Trophoblast cell (in vitro differentiated cells and primary cell): ENCODE results near the gene TACR3. TPM values are rescaled to one million over a fixed set of nuclear protein-coding genes. Genes with fewer than 3 reads are reported as not detected.

Experiments used
- DNase-seq, 2 donors: peaks; one replicate each; pipeline ENCODE4 v3.0.0-alpha.2; 2016
- H2AFZ ChIP-seq: 2 replicates; pipeline ENCODE4 v1.6.1; 2013; ENCODE audit warnings: low read length, moderate library complexity, mild to moderate bottlenecking; ENCODE audit not compliant: insufficient read depth, poor library complexity
- H2AK5ac ChIP-seq: 2 replicates; pipeline ENCODE4 v1.6.1; 2013; ENCODE audit warnings: mild to moderate bottlenecking, low read length
- H2BK120ac ChIP-seq: 2 replicates; pipeline ENCODE4 v1.6.1; 2013; ENCODE audit warnings: low read length, mild to moderate bottlenecking, moderate library complexity; ENCODE audit not compliant: insufficient read depth, poor library complexity
- H2BK12ac ChIP-seq: 2 replicates; pipeline ENCODE4 v1.6.1; 2013; ENCODE audit warnings: mild to moderate bottlenecking, low read length, moderate library complexity
- H2BK5ac ChIP-seq: 2 replicates; pipeline ENCODE4 v1.6.1; 2013; ENCODE audit warnings: low read length, low read depth, moderate library complexity, mild to moderate bottlenecking; ENCODE audit not compliant: poor library complexity
- H3K14ac ChIP-seq: 2 replicates; pipeline ENCODE4 v1.6.1; 2013; ENCODE audit warnings: mild to moderate bottlenecking, low read length
- H3K18ac ChIP-seq: 2 replicates; pipeline ENCODE4 v1.6.1; 2013; ENCODE audit warnings: mild to moderate bottlenecking, low read length
- H3K23ac ChIP-seq: 2 replicates; pipeline ENCODE4 v1.6.1; 2013; ENCODE audit warnings: low read length
- H3K27ac ChIP-seq: 2 replicates; pipeline ENCODE4 v1.5.1; 2013; ENCODE audit warnings: low read depth, mild to moderate bottlenecking, inconsistent platforms, low read length, moderate library complexity
- H3K27me3 ChIP-seq: 2 replicates; pipeline ENCODE4 v1.6.1; 2013; ENCODE audit warnings: inconsistent platforms, mild to moderate bottlenecking, low read length, moderate library complexity; ENCODE audit not compliant: insufficient read depth
- H3K36me3 ChIP-seq, 2 experiments: 1 replicate in 1 of 2; 2 replicates in 1 of 2; pipeline ENCODE4 v1.6.1; 2013; ENCODE audit warnings: low read length in 2 of 2, mild to moderate bottlenecking in 2 of 2, moderate library complexity in 1 of 2; ENCODE audit not compliant: insufficient read depth in 2 of 2, control insufficient read depth in 1 of 2
- H3K4ac ChIP-seq: 2 replicates; pipeline ENCODE4 v1.6.1; 2013; ENCODE audit warnings: low read depth, mild to moderate bottlenecking, low read length, moderate library complexity
- H3K4me1 ChIP-seq, 2 experiments: 1 replicate in 1 of 2; 2 replicates in 1 of 2; pipeline ENCODE4 v1.6.1; 2013; ENCODE audit warnings: low read length in 2 of 2, mild to moderate bottlenecking in 2 of 2, moderate library complexity in 1 of 2; ENCODE audit not compliant: insufficient read depth in 2 of 2, control insufficient read depth in 1 of 2
- H3K4me2 ChIP-seq: 2 replicates; pipeline ENCODE4 v1.6.1; 2013; ENCODE audit warnings: inconsistent platforms, mild to moderate bottlenecking, low read length, moderate library complexity
- H3K4me3 ChIP-seq: 2 replicates; pipeline ENCODE4 v1.5.1; 2013; ENCODE audit warnings: mild to moderate bottlenecking, low read depth, low read length, inconsistent platforms
- H3K79me1 ChIP-seq: one replicate; pipeline ENCODE4 v1.6.1; 2013; ENCODE audit warnings: low read length
- H3K79me2 ChIP-seq: 2 replicates; pipeline ENCODE4 v1.6.1; 2013; ENCODE audit warnings: low read length, mild to moderate bottlenecking; ENCODE audit not compliant: control insufficient read depth, insufficient read depth, poor library complexity
- H3K9ac ChIP-seq: 2 replicates; pipeline ENCODE4 v1.6.1; 2013; ENCODE audit warnings: mild to moderate bottlenecking, low read length
- H3K9me3 ChIP-seq: 2 replicates; pipeline ENCODE4 v1.6.1; 2013; ENCODE audit warnings: low read depth, mild to moderate bottlenecking, control low read depth, inconsistent platforms, low read length; ENCODE audit not compliant: insufficient read depth
- H4K12ac ChIP-seq: 2 replicates; pipeline ENCODE4 v1.6.1; 2013; ENCODE audit warnings: low read depth, mild to moderate bottlenecking, low read length, moderate library complexity
- H4K8ac ChIP-seq: 2 replicates; pipeline ENCODE4 v1.6.1; 2013; ENCODE audit warnings: low read depth, mild to moderate bottlenecking, low read length, moderate library complexity
- H4K91ac ChIP-seq: one replicate; pipeline ENCODE4 v1.6.1; 2013; ENCODE audit warnings: low read depth, mild to moderate bottlenecking, low read length, moderate library complexity
- WGBS: extraction: QIAGEN DNeasy Blood & Tissue Kit; methylation state at CpG from one replicate; pipeline ENCODE4 v1.1.7; 2013; ENCODE audit warnings: missing lambda C conversion rate; ENCODE audit not compliant: insufficient read length, insufficient coverage; ENCODE audit errors: extremely low coverage; 5-methylcytosine and 5-hydroxymethylcytosine counted together
- polyA plus RNA-seq: library from polyadenylated mRNA; stranded (reverse); fragments of 200-250 nt; gene quantifications from 2 replicates; pipeline ENCODE4 v1.2.3, GENCODE V29; 2013

Gene TACR3
- 0.33 and 0.36 TPM in 2 replicates for polyA plus RNA-seq

GRCh38 chr4:103719830-103720207 is at the start of gene TACR3:
Gene TACR3, minus strand, starts transcription at chr4:103719985. Its CDS starts 310 bp downstream, at chr4:103719675.
- Histone ChIP-seq H3K23ac (no peak within 1 kb of the TSS), H3K4me2 (peak within 1 kb of the TSS; percentile 81), H3K9ac (no peak within 1 kb of the TSS), H3K36me3 (no peaks in the 10 kb centered on the region), H3K4ac (no peak within 1 kb of the TSS), H2BK12ac (no peak within 1 kb of the TSS), H3K9me3 (no peaks in the 10 kb centered on the region), H3K27ac (no peak within 1 kb of the TSS), H3K14ac (no peak within 1 kb of the TSS), H4K12ac (no peak within 1 kb of the TSS), H3K79me2 (no peaks in the 10 kb centered on the region), H3K79me1 (no peaks in the 10 kb centered on the region), H3K4me3 (peak within 1 kb of the TSS; percentile 55), H2AK5ac (no peak within 1 kb of the TSS), H4K8ac (no peak within 1 kb of the TSS), H4K91ac (no peak within 1 kb of the TSS), H2AFZ (no peak within 1 kb of the TSS), H2BK5ac (no peak within 1 kb of the TSS), H3K18ac (no peak within 1 kb of the TSS), H2BK120ac (no peak within 1 kb of the TSS), H3K27me3 (peaks cover 2% of the 10 kb centered on the region), H3K4me1 (peaks cover 4 to 10% of the 10 kb centered on the region in 2 experiments)
- WGBS, result no CpG with 5 or more reads among the region's 20 CpGs
- peak; percentile 46 to 60 for DNase-seq

- no peak overlapping the region for H3K4me3 ChIP-seq
- H2BK12ac ChIP-seq, result no peak overlapping the region
- no peak overlapping the region for H3K27ac ChIP-seq
- no peaks in the 10 kb centered on the region for H3K79me1 ChIP-seq
- no peak overlapping the region for H3K14ac ChIP-seq
- H3K9ac ChIP-seq, result no peak overlapping the region
- no peaks in the 10 kb centered on the region for H3K27me3 ChIP-seq
- H3K18ac ChIP-seq, result no peak overlapping the region
- H2AK5ac ChIP-seq, result no peak overlapping the region
- no peaks in the 10 kb centered on the region for H3K36me3 ChIP-seq
- H2BK120ac ChIP-seq, result no peak overlapping the region
- H3K4me2 ChIP-seq, result no peak overlapping the region
- no peak overlapping the region for H2BK5ac ChIP-seq
- H4K12ac ChIP-seq, result no peak overlapping the region
- no peak for DNase-seq
- H3K79me2 ChIP-seq, result no peaks in the 10 kb centered on the region
- H4K91ac ChIP-seq, result no peak overlapping the region
- H4K8ac ChIP-seq, result no peak overlapping the region
- no peak overlapping the region for H3K23ac ChIP-seq
- H3K4ac ChIP-seq, result no peak overlapping the region
- no CpG with 5 or more reads among the region's 2 CpGs for WGBS
- no peaks in the 10 kb centered on the region for H3K9me3 ChIP-seq
- H2AFZ ChIP-seq, result no peak overlapping the region
- H3K4me1 ChIP-seq, result no peaks in the 10 kb centered on the region
These were observed 37.8 kb upstream of the TACR3 start for GRCh38 chr4:103757631-103758030.

GRCh38 chr4:103756741-103757140 is 37.0 kb upstream of the TACR3 start:
- H3K23ac ChIP-seq, result no peak overlapping the region
- no peaks in the 10 kb centered on the region for H3K79me1 ChIP-seq
- H3K79me2 ChIP-seq, result no peaks in the 10 kb centered on the region
- no peaks in the 10 kb centered on the region for H3K36me3 ChIP-seq
- no peak overlapping the region for H4K12ac ChIP-seq
- H3K4me1 ChIP-seq, result no peaks in the 10 kb centered on the region
- no peaks in the 10 kb centered on the region for H3K27me3 ChIP-seq
- no peak overlapping the region for H2BK120ac ChIP-seq
- no peak overlapping the region for H4K8ac ChIP-seq
- H2AFZ ChIP-seq, result no peak overlapping the region
- H3K9ac ChIP-seq, result no peak overlapping the region
- H2BK12ac ChIP-seq, result no peak overlapping the region
- H3K9me3 ChIP-seq, result peaks cover 3% of the 10 kb centered on the region
- no peak overlapping the region for H2BK5ac ChIP-seq
- no peak overlapping the region for H3K27ac ChIP-seq
- H3K14ac ChIP-seq, result no peak overlapping the region
- no peak overlapping the region for H3K4me2 ChIP-seq
- no peak overlapping the region for H3K18ac ChIP-seq
- no peak overlapping the region for H2AK5ac ChIP-seq
- no peak overlapping the region for H3K4ac ChIP-seq
- DNase-seq, result no peak
- H4K91ac ChIP-seq, result no peak overlapping the region
- no peak overlapping the region for H3K4me3 ChIP-seq

- no CpG with 5 or more reads among the region's 3 CpGs for WGBS
These were observed 35.1 kb upstream of the TACR3 start for GRCh38 chr4:103754844-103755243.

More at GRCh38 chr4:103754844-103755243, 35.1 kb upstream of the TACR3 start:
- Histone ChIP-seq H4K12ac (no peak overlapping the region), H4K91ac (no peak overlapping the region), H3K79me1 (no peaks in the 10 kb centered on the region), H3K79me2 (no peaks in the 10 kb centered on the region), H3K4me3 (peak overlapping the region; percentile 31), H3K4ac (no peak overlapping the region), H2BK5ac (no peak overlapping the region), H3K9ac (no peak overlapping the region), H3K9me3 (peaks cover 3% of the 10 kb centered on the region), H3K4me2 (no peak overlapping the region), H2AFZ (no peak overlapping the region), H3K23ac (no peak overlapping the region), H3K36me3 (no peaks in the 10 kb centered on the region), H4K8ac (no peak overlapping the region), H3K4me1 (no peaks in the 10 kb centered on the region), H2AK5ac (no peak overlapping the region), H3K27ac (no peak overlapping the region), H3K14ac (no peak overlapping the region), H3K27me3 (no peaks in the 10 kb centered on the region), H2BK12ac (no peak overlapping the region), H3K18ac (no peak overlapping the region), H2BK120ac (no peak overlapping the region)
- no peak for DNase-seq
